ENCODE measurements around the gene WDCP.
A peak's percentile ranks its signal among the peaks of the same experiment; 100 is the strongest.

WDCP gene

GRCh38 chr2:24058564-24059271 is 11.5 kb upstream of the WDCP start:
- DNase-seq: no peak

GRCh38 chr2:24055750-24056149 is 8.6 kb upstream of the WDCP start:
- DNase-seq: no peak

- no peak for DNase-seq
Measured at GRCh38 chr2:24054366-24055010, 7.3 kb upstream of the WDCP start.

GRCh38 chr2:24052951-24053350 is 5.8 kb upstream of the WDCP start:
- no peak for DNase-seq

DNA sequence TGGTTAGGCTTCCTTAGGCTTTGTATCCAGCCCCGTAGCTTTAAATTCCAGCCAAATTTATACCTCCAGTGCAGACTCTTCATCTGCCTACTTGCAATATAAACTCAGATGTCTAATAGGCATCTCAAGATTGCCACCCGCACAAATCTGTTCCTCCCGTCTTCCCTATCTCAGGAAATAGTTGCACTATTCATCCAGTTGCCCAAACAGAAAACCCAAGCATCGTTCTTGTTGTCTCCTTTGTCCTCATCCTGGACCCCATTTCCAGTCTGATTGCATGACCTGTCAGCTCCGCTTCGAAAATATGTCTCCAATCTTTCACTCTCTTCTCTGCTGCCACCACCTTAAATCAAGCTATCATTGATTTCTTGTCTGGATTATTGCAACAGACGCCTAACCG is 4.6 kb upstream of the WDCP start:
- no peak for DNase-seq

DNA sequence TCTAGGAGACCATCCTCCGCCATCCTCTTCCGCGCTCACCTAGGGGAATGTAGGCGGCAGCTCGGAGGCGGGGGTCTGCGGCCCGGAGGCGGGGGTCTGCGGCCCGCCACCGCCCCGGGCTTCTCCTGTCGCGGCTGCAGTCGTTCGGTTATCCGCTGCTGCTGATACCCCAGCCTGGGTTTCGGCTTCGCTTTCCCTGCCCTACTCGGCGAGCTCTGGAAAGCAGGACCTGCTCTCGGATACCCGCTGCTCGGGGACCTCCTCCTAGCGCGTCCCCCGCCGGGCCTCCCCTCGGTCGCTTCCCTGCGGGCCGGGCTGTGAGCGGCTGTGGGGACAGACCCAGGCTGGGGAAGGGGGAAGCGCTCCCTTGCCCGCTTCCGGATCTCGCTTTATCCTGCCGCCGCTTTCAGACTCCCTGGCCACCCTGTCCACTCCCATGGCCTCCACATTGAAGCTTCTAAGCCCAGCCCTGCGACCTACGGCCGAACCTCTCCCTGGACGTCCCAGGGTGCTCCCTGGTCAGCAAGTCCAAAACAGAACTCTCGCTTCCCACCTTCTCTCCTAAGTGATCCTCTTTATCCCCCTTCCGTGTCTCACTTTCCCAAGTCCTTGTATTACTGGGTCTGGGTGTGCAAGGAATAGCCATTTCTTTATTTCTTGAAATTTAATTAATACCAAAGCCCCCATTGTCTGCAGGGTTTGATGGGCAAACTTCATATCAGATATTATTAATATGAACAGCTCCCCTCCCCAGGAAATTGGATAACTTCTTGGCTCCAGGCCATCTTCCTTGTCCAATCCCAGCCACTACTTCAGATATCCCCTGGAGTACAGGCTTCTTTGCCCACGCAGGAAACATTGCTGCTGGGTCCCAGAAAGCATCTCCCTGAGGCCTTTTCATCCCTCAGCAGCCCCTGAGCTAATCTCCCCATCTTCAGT is 3.1 kb upstream of the WDCP start:
- peak; percentile 64 for DNase-seq

DNA sequence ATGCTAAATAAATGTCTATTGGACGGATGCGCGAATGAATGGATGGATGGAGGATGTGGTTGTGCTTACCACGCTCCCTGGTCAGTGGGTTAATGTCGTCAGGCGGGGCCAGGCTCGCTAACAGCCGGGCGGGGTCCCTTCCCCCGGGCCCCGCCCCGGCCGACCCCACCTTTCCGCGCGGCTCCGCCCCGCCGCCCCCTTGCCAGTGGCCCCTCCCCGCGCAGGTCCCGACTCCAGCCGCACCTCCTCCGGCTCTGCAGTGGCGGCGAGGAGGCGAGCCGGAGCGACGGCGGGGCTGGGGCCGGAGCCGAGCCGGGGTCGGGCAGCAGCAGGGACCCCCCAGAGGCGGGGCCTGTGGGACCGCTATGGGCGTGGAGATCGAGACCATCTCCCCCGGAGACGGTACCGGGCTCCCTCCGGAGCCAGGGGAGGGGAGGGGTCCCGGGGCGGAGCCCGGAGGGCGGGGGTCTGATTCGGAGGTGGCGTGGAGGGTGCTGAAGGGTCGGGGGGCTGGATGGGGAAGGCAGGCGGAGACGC is 2.4 kb upstream of the WDCP start, which contains the start of gene FKBP1B:
Gene FKBP1B, plus strand, starts transcription at position 257 of the 537 bp plus-strand sequence. Its CDS starts 109 bp downstream, at position 366.
- DNase-seq: peak; percentile 85

DNA sequence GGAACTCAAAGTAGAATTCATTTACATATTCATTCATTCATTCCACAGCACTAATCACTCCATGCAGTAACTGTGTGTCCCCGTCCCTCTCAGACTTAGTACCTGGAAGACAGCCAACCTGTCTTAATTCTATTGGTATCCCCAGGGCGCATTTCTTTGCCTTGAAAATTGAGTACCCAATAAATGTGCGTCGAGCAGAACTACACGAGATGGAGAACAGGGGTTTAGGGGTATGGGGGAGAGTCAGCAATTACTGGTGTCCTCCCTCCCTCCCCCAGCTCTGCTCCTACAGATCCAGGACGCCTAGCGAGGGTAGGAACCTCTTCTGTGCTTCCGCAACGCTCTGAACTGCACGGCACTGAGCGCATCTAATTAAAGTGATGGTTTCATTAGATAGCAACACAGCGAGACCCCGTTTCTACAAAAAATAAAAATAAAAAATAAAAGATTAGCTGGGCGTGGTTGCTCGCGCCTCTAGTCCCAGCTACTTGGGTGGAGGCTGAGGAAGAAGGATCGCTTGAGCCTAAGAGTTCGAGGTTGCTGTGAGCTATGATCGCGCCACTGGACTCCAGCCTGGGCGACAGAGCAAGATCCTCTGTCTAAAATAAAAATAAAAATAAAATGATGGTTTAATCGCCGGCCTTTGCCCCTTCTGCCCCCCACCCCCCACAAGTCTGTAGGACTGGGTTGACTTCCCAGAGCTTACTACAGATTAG is 1.7 kb upstream of the WDCP start:
- no peak for DNase-seq

DNA sequence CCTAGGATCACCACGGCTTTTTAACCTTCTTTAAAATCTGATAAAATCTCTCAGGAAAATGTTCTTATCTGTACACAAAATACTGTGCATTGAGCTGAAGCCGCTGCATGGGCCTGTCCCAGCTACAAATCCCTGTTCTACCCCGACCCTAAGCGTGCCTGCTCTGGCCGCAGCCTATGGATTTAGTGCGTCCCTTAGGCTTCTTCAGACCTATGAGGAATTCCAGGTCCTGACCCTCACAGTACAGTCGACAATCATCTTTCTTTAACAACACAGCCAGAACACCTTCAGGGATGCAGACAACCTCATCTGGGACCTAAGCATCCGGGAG is 477 bp upstream of the WDCP start:
- no peak for DNase-seq

- DNase-seq: no peak
Measured at GRCh38 chr2:24046599-24046929, 627 bp downstream of the WDCP start.

GRCh38 chr2:24045511-24046508 is 1.4 kb downstream of the WDCP start:
- peak; percentile 25 for DNase-seq

DNA sequence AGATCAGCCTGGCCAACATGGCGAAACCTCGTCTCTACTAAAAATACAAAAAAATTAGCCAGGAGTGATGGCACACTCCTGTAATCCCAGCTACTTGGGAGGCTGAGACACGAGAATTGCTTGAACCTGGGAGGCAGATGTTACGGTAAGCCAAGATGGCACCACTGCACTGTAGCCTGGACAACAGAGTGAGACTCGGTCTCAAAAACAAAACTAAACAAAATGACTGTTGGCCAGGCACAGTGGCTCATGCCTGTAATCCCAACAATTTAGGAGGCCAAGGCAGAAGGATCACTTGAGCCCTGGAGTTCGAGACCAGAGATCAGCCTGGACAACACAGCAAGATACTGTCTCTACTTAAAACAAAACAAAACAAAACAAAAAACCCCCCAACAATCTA is 4.1 kb downstream of the WDCP start:
- peak; percentile 10 for DNase-seq

GRCh38 chr2:24040511-24040910 is 6.7 kb downstream of the WDCP start:
- peak; percentile 9 for DNase-seq

DNA sequence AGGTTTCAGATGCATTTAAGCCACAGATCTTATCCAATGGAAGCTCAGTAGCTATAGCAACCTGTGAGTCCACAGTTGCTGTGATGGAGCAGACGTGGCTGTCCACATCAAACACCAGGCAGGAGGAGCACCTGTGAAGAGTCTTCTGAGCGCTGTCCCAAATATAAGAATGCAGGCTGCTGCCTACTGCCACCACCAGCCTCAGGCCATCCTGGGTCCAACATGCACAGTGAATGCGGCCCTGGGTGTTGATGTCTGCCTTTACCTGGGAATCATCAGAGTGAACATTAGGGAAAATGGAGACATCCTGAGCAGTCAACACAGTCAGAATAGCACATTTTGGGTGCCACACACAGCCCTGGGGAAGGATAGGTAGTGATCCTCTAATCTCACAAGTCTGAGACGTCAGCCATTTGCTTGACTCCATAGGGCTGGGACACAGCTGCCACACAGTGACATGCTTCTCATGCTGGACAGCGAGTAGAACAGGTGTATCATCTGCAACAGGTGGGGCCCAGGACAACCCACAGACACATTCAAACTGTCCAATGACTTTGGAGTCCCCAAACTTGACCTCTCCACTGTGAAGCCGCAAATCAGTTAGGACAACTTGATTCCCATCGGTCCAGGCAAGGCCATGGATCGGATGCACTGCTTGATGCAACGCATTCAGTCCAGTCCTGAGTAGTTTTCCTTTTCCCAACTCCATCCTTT is 8.2 kb downstream of the WDCP start:
- DNase-seq: peak; percentile 30

DNA sequence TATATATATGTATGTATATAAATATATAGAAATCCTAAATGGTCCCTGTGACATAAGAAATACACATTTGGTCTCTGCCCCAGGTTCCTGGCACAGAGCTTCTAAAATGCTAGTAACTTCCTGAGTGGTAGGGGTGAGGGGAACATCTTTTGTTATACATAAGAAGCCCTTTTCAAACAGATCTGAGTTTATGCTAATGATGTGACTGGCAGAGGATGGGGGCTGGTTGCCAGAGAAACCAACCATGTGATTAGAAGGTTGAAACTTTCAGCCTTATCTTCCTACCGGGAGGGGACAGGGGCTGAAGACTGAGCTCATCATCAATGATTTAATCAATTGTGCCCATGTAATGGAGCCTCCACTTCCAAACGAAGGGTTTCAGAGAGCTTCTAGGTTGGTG is 21.0 kb downstream of the WDCP start:
- no peak for DNase-seq

DNA sequence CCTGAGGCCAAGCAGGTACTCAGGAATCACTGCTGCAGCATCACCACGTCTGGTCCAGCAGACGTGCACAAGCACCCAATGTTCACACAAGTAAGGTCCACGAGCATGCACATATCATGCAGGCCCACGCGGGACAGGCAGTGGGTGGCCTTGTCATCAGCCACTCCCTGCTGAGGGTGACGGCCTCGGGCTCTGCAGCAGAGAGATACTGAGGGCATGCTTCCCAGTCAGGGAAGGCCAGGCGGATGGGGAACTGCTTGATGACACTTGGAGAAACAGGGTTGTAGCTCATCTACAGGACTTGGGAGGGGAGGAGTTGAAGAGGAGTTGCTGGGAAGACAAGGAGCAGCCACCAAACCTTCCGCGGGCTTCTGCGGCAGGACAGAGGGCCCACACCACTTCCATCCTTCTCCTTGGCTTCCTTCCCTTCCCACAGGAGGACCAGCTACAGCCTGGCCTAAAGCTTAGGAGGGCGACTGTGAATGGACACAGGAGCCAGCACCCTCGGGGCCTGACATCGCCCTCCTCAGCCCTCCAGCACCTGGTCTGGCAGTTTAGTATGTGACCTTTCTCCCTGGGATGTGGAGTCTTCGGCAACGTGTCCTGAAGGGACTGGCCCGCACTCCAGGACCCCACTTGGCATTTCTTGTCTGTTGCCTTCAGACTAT is 22.1 kb downstream of the WDCP start:
- DNase-seq: no peak

- no peak for DNase-seq
Measured at GRCh38 chr2:24024018-24024417, 23.2 kb downstream of the WDCP start.

DNA sequence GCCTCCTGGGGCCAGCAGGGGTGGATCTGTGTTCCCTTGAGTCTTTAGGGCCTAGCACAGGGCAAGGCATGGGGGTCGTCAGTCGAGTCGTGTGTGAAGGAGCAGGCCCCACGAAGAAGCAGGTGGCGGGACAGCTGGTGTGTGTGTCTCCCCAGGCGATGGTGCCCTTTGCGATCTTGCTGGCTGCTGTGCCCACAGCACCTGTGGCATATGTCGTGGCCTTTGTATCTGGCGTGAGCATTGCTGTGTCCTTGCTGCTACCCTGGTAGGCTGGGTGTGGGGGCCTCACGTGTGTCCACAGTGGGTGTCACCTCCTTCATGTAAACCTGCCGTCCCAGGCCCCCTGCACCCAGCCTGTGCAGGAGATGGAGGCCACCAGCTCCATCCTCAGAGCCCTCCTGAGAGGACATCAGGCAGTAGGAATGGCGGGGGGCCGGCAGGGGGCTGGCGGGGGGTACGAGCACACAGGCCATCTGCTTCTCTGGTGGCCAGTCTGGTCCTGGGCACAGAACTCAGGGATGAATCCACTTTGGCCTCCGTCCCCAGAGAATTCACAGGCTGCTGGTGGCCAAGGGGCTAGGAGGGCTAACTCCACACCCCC is 24.1 kb downstream of the WDCP start:
- no peak for DNase-seq

DNA sequence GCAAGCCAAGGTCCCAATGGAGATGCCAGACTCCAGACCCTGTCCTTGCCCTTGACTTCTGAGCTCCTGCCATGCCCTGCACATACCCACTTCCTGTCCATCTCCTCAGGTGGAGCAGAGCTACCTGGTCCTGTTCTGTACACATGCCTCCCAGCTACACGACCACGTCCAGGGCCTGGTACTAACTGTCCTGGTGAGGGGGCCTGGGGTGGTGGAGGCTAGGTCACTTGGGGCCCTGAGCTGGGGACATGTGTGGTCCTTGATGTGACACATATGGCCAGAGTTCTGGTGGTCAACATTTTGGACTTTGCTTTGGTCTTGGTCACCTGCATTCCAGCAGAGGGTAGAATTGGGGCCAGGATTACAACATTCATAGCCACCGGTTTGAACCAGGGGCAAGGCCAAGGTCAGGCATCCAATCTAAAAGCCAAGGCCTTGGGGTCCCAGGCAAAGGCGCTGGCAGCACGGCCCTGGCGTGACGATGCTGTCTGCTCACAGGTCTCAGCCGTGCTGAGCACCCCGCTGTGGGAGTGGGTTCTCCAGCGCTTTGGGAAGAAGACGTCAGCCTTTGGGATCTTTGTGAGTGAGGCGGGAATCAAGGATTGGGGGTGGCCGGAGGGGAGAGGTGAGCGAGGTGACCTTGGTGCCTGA is 24.7 kb downstream of the WDCP start:
- no peak for DNase-seq

Measured in activated effector memory CD4-positive, alpha-beta T cell treated with anti-CD3 and anti-CD28 coated beads, Interleukin-2, amount 50 U/mL, for 16 hours (primary cell).